Measurements from ENCODE around the gene PLPP4. TPM values are rescaled to one million over a fixed set of nuclear protein-coding genes. Genes with fewer than 3 reads are reported as not detected.

The PLPP4 gene
- total and polyA plus RNA-seq, 2 of the 13 experiments (the other 11 are each of a cell fraction or from before 2014, with no cell fraction given): not detected

GRCh38 chr10:120530699-120531098 lies 73.7 kb downstream of the PLPP4 start (continued):
- no peak for TF ChIP-seq ZNF589 (CRISPR knock-in tag; conservative IDR thresholded peaks at IDR 0.05)

- Histone ChIP-seq H3K27ac (ENCODE audit: extremely low read length, insufficient read depth, low read length) (no peak overlapping the region), H3K27me3 (ENCODE audit: control insufficient read depth in 1 of 2, insufficient read depth in 2 of 2, low read length in 2 of 2) (no peaks in the 10 kb centered on the region; a peak in 1 of 5 replicates), H3K4me3 (replicated peaks in 1 of 3; ENCODE audit: insufficient read depth in 1 of 3, low read depth in 2 of 3, low read length in 3 of 3) (no peak overlapping the region), H3K79me2 (ENCODE audit: insufficient read depth, low read length) (no peaks in the 10 kb centered on the region), H4K20me1 (ENCODE audit: insufficient read depth, low read length) (no peaks in the 10 kb centered on the region), H3K36me3 (replicated peaks in 1 of 2; ENCODE audit: control insufficient read depth in 1 of 2, insufficient read depth in 2 of 2, low read length in 2 of 2) (no peaks in the 10 kb centered on the region), H3K9ac (ENCODE audit: insufficient read depth, low read depth, low read length) (no peak overlapping the region), H3K9me3 (ENCODE audit: low read length) (no peaks in the 10 kb centered on the region), H3K4me1 (ENCODE audit: insufficient read depth, low read length) (no peaks in the 10 kb centered on the region), H2AFZ (ENCODE audit: low read length) (no peak overlapping the region), H3K4me2 (ENCODE audit: low read depth, low read length) (no peak overlapping the region)
- in situ Hi-C loops (cut with HindIII; ENCODE audit: extremely low pct_ligation_motif_present, low pct_unique_long_range_greater_than_20kb) (no loop called here), intact Hi-C loops (cut with micrococcal nuclease; ENCODE audit: unreplicated experiment) (no loop called here)
- no peak for FAIRE-seq
- 20% methylated on average over 2 of the region's 2 CpGs for WGBS (ENCODE audit: low lambda C conversion rate)
- no TSS peak for BruUV-seq (replicated peaks)
- ATAC-seq: no peak
- POLR2A ChIA-PET: no interaction called here
- no peak for DNase-seq (ENCODE audit: low spot score)
- TF ChIP-seq ZNF781 (CRISPR knock-in tag; IDR thresholded peaks at IDR 0.05; ENCODE audit: borderline replicate concordance, not compliant biosample characterization): no peak
- no peak for TF ChIP-seq ZNF230 (CRISPR knock-in tag; IDR thresholded peaks at IDR 0.05)
- TF ChIP-seq MTA3 (CRISPR knock-in tag; IDR thresholded peaks at IDR 0.05): no peak
- TF ChIP-seq FOXO4 (CRISPR knock-in tag; conservative IDR thresholded peaks at IDR 0.05): no peak
- no peak for TF ChIP-seq ZBTB14 (CRISPR knock-in tag; IDR thresholded peaks at IDR 0.05)
- no peak for TF ChIP-seq ZNF740 (CRISPR knock-in tag; IDR thresholded peaks at IDR 0.05)
- TF ChIP-seq SNAPC5 (CRISPR knock-in tag; IDR thresholded peaks at IDR 0.05; ENCODE audit: borderline replicate concordance): no peak
- CTCF ChIA-PET (ENCODE audit: low intra/inter-chr PET ratio, low total read pairs): no interaction called here
Measured at GRCh38 chr10:120538091-120538490, 81.1 kb downstream of the PLPP4 start.

Data from HepG2 (cell line).